Renal cortical epithelial cell (primary cell): ENCODE results near the gene MRPL51. TPM values are rescaled to one million over a fixed set of nuclear protein-coding genes. Genes with fewer than 3 reads are reported as not detected.

ENCODE experiments used
- total RNA-seq: library from RNA; depleted of rRNA; stranded (reverse); fragments of >200 nt; gene quantifications from 2 replicates; pipeline ENCODE4 v1.2.3, GENCODE V29; 2014

Gene MRPL51
- total RNA-seq, 1 donor from 2014 or later: 57.1 TPM

Other genes with a start within 250 kb of the MRPL51 start
- gene PLEKHG6, start 182.6 kb downstream of the MRPL51 start, total RNA-seq: 1.4 and 2.7 TPM in 2 replicates
- 42.5 and 159 TPM in 2 replicates for gene TNFRSF1A, start 151.2 kb downstream of the MRPL51 start, total RNA-seq
- gene SCNN1A, start 117.7 kb downstream of the MRPL51 start, total RNA-seq: 57.5 and 243 TPM in 2 replicates
- gene LTBR, start 109.1 kb downstream of the MRPL51 start, total RNA-seq: 58.5 and 103 TPM in 2 replicates
- gene CD27, start 48.3 kb downstream of the MRPL51 start, total RNA-seq: not detected in 2 replicates
- 8.2 and 19.1 TPM in 2 replicates for gene TAPBPL, start 41.2 kb downstream of the MRPL51 start, total RNA-seq
- 1.8 and 2.3 TPM in 2 replicates for gene VAMP1, start 22.6 kb downstream of the MRPL51 start, total RNA-seq
- 28.1 and 138 TPM in 2 replicates for gene NCAPD2, start 840 bp upstream of the MRPL51 start, total RNA-seq
- gene GAPDH, start 41.3 kb upstream of the MRPL51 start, total RNA-seq: 5,930 and 6,897 TPM in 2 replicates
- 3.8 and 5.2 TPM in 2 replicates for gene IFFO1, start 62.8 kb upstream of the MRPL51 start, total RNA-seq
- gene NOP2, start 75.0 kb upstream of the MRPL51 start, total RNA-seq: 16.5 and 32.3 TPM in 2 replicates
- gene CHD4, start 114.1 kb upstream of the MRPL51 start, total RNA-seq: 228 and 358 TPM in 2 replicates
- gene LPAR5, start 142.7 kb upstream of the MRPL51 start, total RNA-seq: 0.17 TPM in 1 of 2 replicates, not detected in the other
- gene ACRBP, start 154.2 kb upstream of the MRPL51 start, total RNA-seq: 0.15 and 0.17 TPM in 2 replicates
- 45.3 and 67.6 TPM in 2 replicates for gene ING4, start 169.9 kb upstream of the MRPL51 start, total RNA-seq
- 5.6 and 18.4 TPM in 2 replicates for gene ZNF384, start 196.1 kb upstream of the MRPL51 start, total RNA-seq
- gene PIANP, start 207.6 kb upstream of the MRPL51 start, total RNA-seq: 0.15 TPM in 1 of 2 replicates, not detected in the other
- 66.0 and 68.3 TPM in 2 replicates for gene COPS7A, start 230.8 kb upstream of the MRPL51 start, total RNA-seq